H1 (cell line): ENCODE results near the gene LARP4B. TPM values are rescaled to one million over a fixed set of nuclear protein-coding genes. Genes with fewer than 3 reads are reported as not detected.

Experiments
- CHD1 ChIP-seq: IDR thresholded peaks from 2 replicates; pipeline ENCODE4 v1.6.1; 2012; ENCODE audit warnings: low read depth, low read length, improper control_type of control experiment
- HDAC2 ChIP-seq, 2 experiments: fragments of 300-600 bp in 1 of 2; sonication (generic) in 1 of 2; IDR thresholded peaks; 2 replicates each; pipeline ENCODE4 v1.6.1; 2011 to 2012; ENCODE audit warnings: low read depth in 2 of 2, low read length in 2 of 2, mild to moderate bottlenecking in 2 of 2, moderate library complexity in 2 of 2, borderline replicate concordance in 1 of 2, inconsistent platforms in 1 of 2
- SP4 ChIP-seq: IDR thresholded peaks from 2 replicates; pipeline ENCODE4 v1.6.1; 2012; ENCODE audit warnings: low read length, inconsistent platforms
- polyA plus RNA-seq, 7 experiments: library from polyadenylated mRNA; depleted of rRNA in 3 of 7; stranded (reverse) in 5 of 7; unstranded in 2 of 7; fragments of >200 nt in 5 of 7; fragments of 200-250 nt in 2 of 7; gene quantifications; 1 replicate in 5 of 7; 2 replicates in 1 of 7; 4 replicates in 1 of 7; pipeline versions ENCODE4 v1.2.1 to v1.2.3, GENCODE V29; 2011 to 2013; ENCODE audit warnings: missing spikeins in 2 of 7, mixed read lengths in 2 of 7
- total RNA-seq: library from RNA; stranded (reverse); fragmentation: NEBNext Ultra II Directional; extraction: Animal tissue kit (Norgen Biotek cat#: 25700); gene quantifications from 2 replicates; pipeline ENCODE4 v1.2.1, GENCODE V29; 2021

The LARP4B gene
- total and polyA plus RNA-seq, 2 of the 8 experiments (the other 6 are each of a cell fraction or from before 2014, with no cell fraction given): 20.1 to 78.6 TPM

DNA sequence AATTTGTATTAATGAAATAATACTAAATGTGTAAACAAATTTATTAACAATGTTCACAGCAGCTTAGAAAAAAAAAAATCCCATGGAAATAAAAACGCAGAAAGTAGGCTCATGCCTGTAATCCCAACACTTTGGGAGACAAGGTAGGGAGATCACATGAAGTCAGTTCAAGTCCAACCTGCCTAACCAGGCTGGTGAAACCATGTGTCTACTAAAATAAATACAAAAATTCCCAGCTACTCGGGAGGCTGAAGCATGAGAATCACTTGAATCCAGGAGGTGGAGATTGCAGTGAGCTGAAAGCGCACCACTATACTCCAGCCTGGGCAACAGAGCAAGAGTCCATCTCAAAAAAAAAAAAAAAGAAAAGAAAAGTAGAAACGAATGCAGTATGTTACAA, 36.2 kb downstream of the LARP4B start (continued):
- TF ChIP-seq HDAC2 (IDR thresholded peaks at IDR 0.05; ENCODE audit: borderline replicate concordance in 1 of 2, low read depth in 2 of 2, low read length in 2 of 2): no peak
- TF ChIP-seq CHD1: no peak
- TF ChIP-seq SP4: no peak
- TF ChIP-seq, all 59 proteins: peak for 0
